SK-N-SH (cell line): ENCODE results near the gene LSM14A. TPM values are rescaled to one million over a fixed set of nuclear protein-coding genes. Genes with fewer than 3 reads are reported as not detected.

Experiments
- CTCF ChIA-PET: fragments of 300-600, 350-600 bp; formaldehyde crosslinking; extraction: SDS; loops from one replicate; lab custom pipeline; 2021; lab: Yijun Ruan, JAX
- POLR2A ChIA-PET: fragments of 350-600 bp; sonication (Branson Sonifier 250); formaldehyde crosslinking; extraction: SDS; loops from one replicate; lab custom pipeline; 2020; ENCODE audit warnings: antibody characterized with exemption, inconsistent platforms; lab: Yijun Ruan, JAX
- DNase-seq: peaks from one replicate; pipeline ENCODE4 v3.0.0; 2012
- H2AFZ ChIP-seq: fragments of 200-600 bp; sonication (generic); 2 replicates; pipeline ENCODE4 v1.8.1; 2016; ENCODE audit warnings: antibody characterized with exemption, mild to moderate bottlenecking, low read depth
- H3F3A ChIP-seq: fragments of 200-600 bp; sonication (generic); replicated peaks from 2 replicates; pipeline ENCODE3; 2016; ENCODE audit warnings: antibody characterized with exemption, mild to moderate bottlenecking; ENCODE audit not compliant: insufficient read depth
- H3K27ac ChIP-seq, 2 experiments: fragments of 200-500 bp in 1 of 2; fragments of 200-600 bp in 1 of 2; sonication (Bioruptor generic) in 1 of 2; sonication (generic), shearing (Covaris generic) in 1 of 2; 2 replicates each; pipeline versions ENCODE4 v1.5.1 to v1.6.1; 2014 to 2016; ENCODE audit warnings: low read depth in 2 of 2, inconsistent platforms in 1 of 2, low read length in 1 of 2, mild to moderate bottlenecking in 1 of 2, mixed read lengths in 1 of 2
- H3K27me3 ChIP-seq: fragments of 200-600 bp; sonication (generic), shearing (Covaris generic); 2 replicates; pipeline ENCODE4 v1.6.1; 2016; ENCODE audit warnings: mixed run types; ENCODE audit not compliant: insufficient read depth
- H3K36me3 ChIP-seq, 2 experiments: fragments of 200-500 bp in 1 of 2; fragments of 200-600 bp in 1 of 2; sonication (Bioruptor generic) in 1 of 2; sonication (generic) in 1 of 2; replicated peaks in 1 of 2; 2 replicates each; pipeline versions ENCODE3 to v1.5.1; 2014 to 2016; ENCODE audit warnings: low read length in 1 of 2, mild to moderate bottlenecking in 1 of 2; ENCODE audit not compliant: insufficient read depth in 2 of 2, control insufficient read depth in 1 of 2
- H3K4me1 ChIP-seq, 2 experiments: fragments of 200-500 bp in 1 of 2; fragments of 200-600 bp in 1 of 2; sonication (Bioruptor generic) in 1 of 2; sonication (generic), shearing (Covaris generic) in 1 of 2; 2 replicates each; pipeline versions ENCODE4 v1.5.1 to v1.6.1; 2014 to 2016; ENCODE audit warnings: low read depth in 1 of 2, low read length in 1 of 2, mixed run types in 1 of 2; ENCODE audit not compliant: insufficient read depth in 2 of 2, control insufficient read depth in 1 of 2
- H3K4me2 ChIP-seq: fragments of 200-600 bp; sonication (generic), shearing (Covaris generic); 2 replicates; pipeline ENCODE4 v1.6.1; 2017; ENCODE audit warnings: mixed run types
- H3K4me3 ChIP-seq, 2 experiments: fragments of 200-500 bp in 1 of 2; fragments of 200-600 bp in 1 of 2; sonication (Bioruptor generic) in 1 of 2; sonication (generic), shearing (Covaris generic) in 1 of 2; 2 replicates each; pipeline versions ENCODE4 v1.5.1 to v1.8.1; 2014 to 2016; ENCODE audit warnings: low read depth in 2 of 2, inconsistent platforms in 1 of 2, low read length in 1 of 2, mild to moderate bottlenecking in 1 of 2, mixed read lengths in 1 of 2, moderate library complexity in 1 of 2
- H3K79me2 ChIP-seq: fragments of 200-600 bp; sonication (generic); 2 replicates; pipeline ENCODE4 v1.8.1; 2017; ENCODE audit warnings: mild to moderate bottlenecking; ENCODE audit not compliant: insufficient read depth
- H3K9ac ChIP-seq: fragments of 200-600 bp; sonication (generic); 2 replicates; pipeline ENCODE4 v1.6.1; 2017; ENCODE audit warnings: mixed run types
- H3K9me2 ChIP-seq: fragments of 200-600 bp; sonication (generic); 2 replicates; pipeline ENCODE4 v1.6.1; 2017; ENCODE audit warnings: mixed run types
- H3K9me3 ChIP-seq: fragments of 200-600 bp; sonication (generic); 2 replicates; pipeline ENCODE4 v1.6.1; 2017; ENCODE audit warnings: mixed run types, mild to moderate bottlenecking, moderate library complexity
- H4K20me1 ChIP-seq: fragments of 200-600 bp; sonication (generic); 2 replicates; pipeline ENCODE4 v1.6.1; 2017; ENCODE audit warnings: mild to moderate bottlenecking, mixed run types; ENCODE audit not compliant: insufficient read depth
- CHD2 ChIP-seq: fragments of 150-350 bp; IDR thresholded peaks from 2 replicates; pipeline ENCODE4 v1.6.1; 2018; ENCODE audit warnings: low read length; ENCODE audit not compliant: partially characterized antibody
- EP300 ChIP-seq, 2 experiments: IDR thresholded peaks; 2 replicates each; pipeline versions ENCODE4 v1.4.0 to v1.6.1; 2012; ENCODE audit warnings: borderline replicate concordance in 1 of 2, low read depth in 1 of 2, low read length in 1 of 2
- EZH2phosphoT487 ChIP-seq: fragments of 200-600 bp; sonication (generic); IDR thresholded peaks from 2 replicates; pipeline ENCODE4 v1.6.1; 2017; ENCODE audit warnings: low read depth, mixed run types, mild to moderate bottlenecking, antibody characterized with exemption, moderate library complexity, borderline replicate concordance
- FOXJ3 ChIP-seq: sonication (generic); formaldehyde crosslinking; IDR thresholded peaks from 2 replicates; pipeline ENCODE4 v1.5.1; 2020; ENCODE audit warnings: mild to moderate bottlenecking, missing genetic modification reagents
- FOXM1 ChIP-seq: IDR thresholded peaks from 2 replicates; pipeline ENCODE4 v1.4.0; 2012; ENCODE audit warnings: low read depth, mild to moderate bottlenecking
- GATA2 ChIP-seq: sonication (generic); formaldehyde crosslinking; IDR thresholded peaks from 2 replicates; pipeline ENCODE4 v1.5.0; 2020; ENCODE audit warnings: mild to moderate bottlenecking, missing genetic modification reagents
- IRF3 ChIP-seq: fragments of 150-350 bp; IDR thresholded peaks from 2 replicates; pipeline ENCODE4 v1.6.1; 2016; ENCODE audit warnings: mild to moderate bottlenecking, low read depth, low read length
- MAX ChIP-seq: IDR thresholded peaks from 2 replicates; pipeline ENCODE4 v1.4.0; 2012; ENCODE audit warnings: low read depth
- MXI1 ChIP-seq: IDR thresholded peaks from 2 replicates; pipeline ENCODE4 v1.6.1; 2012; ENCODE audit warnings: mild to moderate bottlenecking, low read depth, low read length, improper control_type of control experiment
- NFIC ChIP-seq: IDR thresholded peaks from 2 replicates; pipeline ENCODE4 v1.4.0; 2012; ENCODE audit warnings: borderline replicate concordance
- NRF1 ChIP-seq: IDR thresholded peaks from 2 replicates; pipeline ENCODE4 v1.6.1; 2012; ENCODE audit warnings: low read depth, mild to moderate bottlenecking, low read length
- PBX3 ChIP-seq: IDR thresholded peaks from 2 replicates; pipeline ENCODE4; 2012
- RAD21 ChIP-seq: IDR thresholded peaks from 2 replicates; pipeline ENCODE4 v1.6.1; 2012; ENCODE audit warnings: mild to moderate bottlenecking, low read length
- RCOR1 ChIP-seq: fragments of 150-350 bp; IDR thresholded peaks from 2 replicates; pipeline ENCODE4 v1.6.1; 2017; ENCODE audit warnings: antibody characterized with exemption, low read length
- REST ChIP-seq: IDR thresholded peaks from 2 replicates; pipeline ENCODE4 v1.6.1; 2012; ENCODE audit warnings: mild to moderate bottlenecking, low read depth, low read length, moderate library complexity
- RFX5 ChIP-seq: IDR thresholded peaks from 2 replicates; pipeline ENCODE4 v1.6.1; 2012; ENCODE audit warnings: mild to moderate bottlenecking, improper control_type of control experiment, low read length
- RXRA ChIP-seq: IDR thresholded peaks from 2 replicates; pipeline ENCODE4 v1.4.0; 2012; ENCODE audit warnings: low read depth, mild to moderate bottlenecking, borderline replicate concordance
- SIN3A ChIP-seq: IDR thresholded peaks from 2 replicates; pipeline ENCODE4 v1.6.1; 2012; ENCODE audit warnings: low read depth, mild to moderate bottlenecking, low read length, moderate library complexity, borderline replicate concordance
- TAF1 ChIP-seq: IDR thresholded peaks from 2 replicates; pipeline ENCODE4 v1.6.1; 2012; ENCODE audit warnings: low read depth, mild to moderate bottlenecking, low read length, moderate library complexity, borderline replicate concordance
- TCF12 ChIP-seq: IDR thresholded peaks from 2 replicates; pipeline ENCODE4 v1.4.0; 2012
- USF1 ChIP-seq: IDR thresholded peaks from 2 replicates; pipeline ENCODE4 v1.4.0; 2012; ENCODE audit warnings: low read depth, borderline replicate concordance
- YY1 ChIP-seq: IDR thresholded peaks from 2 replicates; pipeline ENCODE4 v1.4.0; 2012; ENCODE audit warnings: low read depth, mild to moderate bottlenecking
- ZBTB33 ChIP-seq: IDR thresholded peaks from 2 replicates; pipeline ENCODE4 v1.4.0; 2012; ENCODE audit warnings: low read depth, borderline replicate concordance
- WGBS: methylation state at CpG from one replicate; pipeline ENCODE4 v1.1.6; 2017; ENCODE audit warnings: low lambda C conversion rate; 5-methylcytosine and 5-hydroxymethylcytosine counted together
- polyA plus RNA-seq, 3 experiments: library from polyadenylated mRNA; depleted of rRNA; stranded (reverse); fragments of >200 nt; gene quantifications; 2 replicates each; pipeline ENCODE4 v1.2.3, GENCODE V29; 2012

LSM14A gene
- polyA plus RNA-seq, 1 of the 3 experiments (the other 2 are of a cell fraction): 87.7 TPM

GRCh38 chr19:34263745-34264237 is 91.5 kb downstream of the LSM14A start (continued):
- TF ChIP-seq ZBTB33 (no peak), RAD21 (no peak), YY1 (no peak), CHD2 (no peak), IRF3 (no peak), PBX3 (no peak), RXRA (no peak), TAF1 (no peak)

GRCh38 chr19:34265221-34265650 is 92.9 kb downstream of the LSM14A start:
- Histone ChIP-seq H3K4me2 (no peak overlapping the region), H3F3A (peaks cover 17% of the 10 kb centered on the region), H2AFZ (no peak overlapping the region), H4K20me1 (no peaks in the 10 kb centered on the region; the same call in 1 of the 2 replicates), H3K9ac (no peak overlapping the region), H3K9me2 (no peaks in the 10 kb centered on the region), H3K27ac (no peak overlapping the region), H3K36me3 (no peaks in the 10 kb centered on the region), H3K4me3 (no peak overlapping the region), H3K4me1 (peaks cover 20 to 35% of the 10 kb centered on the region in 2 experiments), H3K27me3 (no peaks in the 10 kb centered on the region), H3K9me3 (no peaks in the 10 kb centered on the region), H3K79me2 (peaks cover 88% of the 10 kb centered on the region)
- ChIA-PET POLR2A (no interaction called here), CTCF (no interaction called here)
- WGBS: 84% methylated on average over 6 of the region's 6 CpGs
- DNase-seq: no peak
- TF ChIP-seq NRF1 (no peak), MXI1 (no peak), REST (no peak), FOXM1 (no peak), GATA2 (no peak), EP300 (IDR thresholded peaks at IDR 0.05; ENCODE audit: borderline replicate concordance in 1 of 2, low read depth in 1 of 2, low read length in 1 of 2) (no peak), SIN3A (no peak), EZH2phosphoT487 (no peak), FOXJ3 (CRISPR knock-in tag) (no peak), RCOR1 (no peak), MAX (no peak), NFIC (no peak), TCF12 (no peak), RFX5 (no peak), USF1 (no peak)
